CD4-positive, alpha-beta T cell treated with Interleukin-21 for 1 hour (primary cell): ENCODE measurements around the gene NHSL2.
"Not testable (repeated sequence)": the region's sequence is repeated elsewhere in the genome, so short reads cannot be mapped to it uniquely, and the experiment has no call there.

Experiments used
- DNase-seq: peaks from one replicate; pipeline ENCODE4 v3.0.0-alpha.2; 2020

NHSL2 gene

GRCh38 chrX:72133851-72134546 is 223.4 kb downstream of the NHSL2 start:
- no peak for DNase-seq

GRCh38 chrX:72137846-72138495 is 227.3 kb downstream of the NHSL2 start:
- DNase-seq, result no peak

DNA sequence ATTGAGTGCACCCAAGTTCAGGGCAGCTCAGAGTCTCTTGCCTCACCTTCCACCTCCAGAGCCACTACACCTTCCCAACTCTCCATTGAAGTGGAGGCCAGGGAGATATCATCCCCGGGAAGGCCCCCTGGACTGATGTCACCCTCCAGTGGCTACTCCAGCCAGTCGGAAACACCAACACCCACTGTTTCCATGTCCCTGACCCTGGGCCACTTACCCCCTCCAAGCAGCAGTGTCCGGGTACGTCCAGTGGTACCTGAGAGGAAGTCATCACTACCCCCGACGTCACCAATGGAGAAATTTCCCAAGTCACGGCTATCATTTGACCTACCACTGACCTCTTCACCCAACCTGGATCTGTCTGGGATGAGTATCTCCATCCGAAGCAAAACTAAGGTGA is 228.9 kb downstream of the NHSL2 start:
- no peak for DNase-seq

DNA sequence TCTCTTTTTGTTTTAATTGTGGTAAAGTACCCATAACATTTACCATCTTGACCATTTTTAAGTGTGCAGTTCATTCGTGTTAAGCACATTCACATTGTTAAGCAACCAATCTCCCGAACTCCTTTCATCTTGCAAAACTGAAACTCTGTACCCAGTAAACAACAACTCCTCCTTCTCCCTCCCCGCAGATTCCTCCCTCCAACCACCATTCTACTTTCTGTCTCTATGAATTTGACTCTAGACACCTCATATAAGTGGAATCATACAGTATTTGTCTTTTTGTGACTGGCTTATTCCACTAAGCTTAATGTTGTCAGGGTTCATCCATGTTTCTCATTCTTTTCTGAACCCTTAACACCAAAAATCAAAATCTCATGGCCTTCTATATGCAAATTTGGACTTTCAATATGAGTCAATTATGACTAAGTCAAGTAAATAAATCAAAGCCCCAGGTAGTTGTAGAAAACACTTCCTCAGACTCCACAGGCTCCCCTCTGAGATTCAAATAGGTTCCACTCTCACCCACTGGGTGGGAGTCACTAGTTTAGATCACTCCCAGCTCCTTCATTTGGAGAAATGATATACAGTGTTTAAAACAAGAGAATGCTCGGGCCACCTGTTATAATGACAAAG is 230.8 kb downstream of the NHSL2 start:
- DNase-seq, result no peak

DNA sequence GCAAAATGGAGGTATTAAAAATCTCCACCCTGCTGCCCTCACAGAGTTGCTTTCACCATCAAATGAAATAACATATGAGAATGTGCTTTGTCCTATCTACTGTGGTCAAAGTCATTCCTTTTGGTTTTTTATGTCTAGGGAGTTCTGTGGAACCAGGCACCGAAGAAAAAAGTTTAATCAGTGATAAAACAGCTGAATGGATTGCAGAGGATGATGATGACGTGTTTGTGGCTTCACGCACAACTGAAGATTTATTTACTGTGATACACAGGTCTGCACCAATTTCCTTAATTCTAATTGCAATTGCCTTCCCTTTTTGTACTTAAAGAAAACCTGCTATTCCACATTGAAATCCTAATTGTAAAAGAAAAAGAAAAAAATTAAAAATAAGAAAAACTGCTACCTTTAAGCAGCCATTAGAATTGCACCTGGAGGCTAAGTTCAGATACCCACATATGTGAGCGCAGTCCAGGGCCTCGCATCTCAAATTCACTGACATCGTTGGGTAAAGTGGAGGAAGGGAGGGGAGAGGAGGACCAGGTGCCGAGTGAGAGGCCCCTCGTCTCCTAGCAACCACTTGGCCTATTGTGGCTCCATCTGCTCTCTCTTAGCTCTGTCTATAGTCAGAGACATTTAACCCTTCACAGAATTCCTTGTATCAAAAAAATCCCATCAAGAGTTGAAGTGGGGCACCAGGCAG is 231.6 kb downstream of the NHSL2 start:
- DNase-seq, result no peak

DNA sequence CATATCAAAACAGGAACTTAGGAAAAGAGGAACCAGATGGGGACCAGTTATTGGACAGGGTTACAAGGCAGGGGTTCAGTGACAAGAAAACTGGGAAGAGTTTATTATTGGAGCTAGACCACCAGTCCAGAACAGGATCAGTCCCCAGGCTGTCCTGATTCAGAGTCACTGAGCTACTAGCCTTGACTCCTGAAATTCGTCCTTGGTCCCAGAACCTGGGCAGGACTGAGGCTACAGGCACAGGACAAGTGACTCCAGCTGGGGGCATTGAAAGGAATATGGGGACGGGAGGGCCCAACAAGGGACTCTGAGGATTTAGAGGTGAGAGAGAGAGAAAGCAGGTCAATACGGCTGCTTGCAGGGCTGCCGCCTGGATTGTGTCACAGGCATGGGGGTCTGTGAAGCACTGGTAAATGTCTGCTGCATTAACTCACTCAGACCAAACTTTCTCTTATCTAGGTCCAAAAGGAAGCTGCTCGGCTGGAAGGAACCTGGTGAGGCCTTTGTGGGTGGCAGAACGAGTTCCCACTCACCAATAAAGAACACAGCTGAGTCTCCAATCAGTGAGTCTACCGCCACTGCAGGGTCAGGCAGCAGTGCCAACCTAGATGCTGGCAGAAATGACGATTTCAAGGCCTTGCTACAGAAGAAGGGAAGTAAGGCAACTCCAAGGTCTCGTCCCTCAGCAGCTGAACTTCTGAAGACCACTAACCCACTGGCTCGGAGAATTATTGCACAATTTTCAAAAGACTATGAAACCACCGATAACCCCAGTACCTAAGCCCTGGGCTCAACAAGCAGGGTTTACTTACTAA is 232.4 kb downstream of the NHSL2 start:
- no peak for DNase-seq

- no peak for DNase-seq
Measured at GRCh38 chrX:72143609-72143907, 232.9 kb downstream of the NHSL2 start.

DNA sequence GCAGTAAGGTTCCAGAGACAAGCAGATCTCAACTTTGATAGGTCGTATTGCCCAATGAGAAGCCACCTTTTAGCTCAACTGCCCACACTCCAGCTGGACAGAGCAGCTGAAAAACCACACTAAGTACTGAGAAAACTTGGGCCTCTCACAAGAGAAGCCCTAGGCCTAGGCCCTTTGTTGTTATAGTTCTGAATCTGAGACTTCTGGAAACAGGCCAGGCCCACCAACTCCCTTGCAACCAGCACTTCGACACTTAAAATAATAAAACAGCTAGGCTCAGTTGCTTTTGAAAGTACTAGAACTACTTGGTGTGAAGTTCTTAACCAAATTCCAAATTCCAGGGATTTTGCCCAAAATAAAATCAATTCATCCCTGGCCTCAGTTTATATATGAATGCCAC is 234.5 kb downstream of the NHSL2 start:
- no peak for DNase-seq

- DNase-seq, result no peak
Measured at GRCh38 chrX:72146527-72146926, 235.9 kb downstream of the NHSL2 start.

DNA sequence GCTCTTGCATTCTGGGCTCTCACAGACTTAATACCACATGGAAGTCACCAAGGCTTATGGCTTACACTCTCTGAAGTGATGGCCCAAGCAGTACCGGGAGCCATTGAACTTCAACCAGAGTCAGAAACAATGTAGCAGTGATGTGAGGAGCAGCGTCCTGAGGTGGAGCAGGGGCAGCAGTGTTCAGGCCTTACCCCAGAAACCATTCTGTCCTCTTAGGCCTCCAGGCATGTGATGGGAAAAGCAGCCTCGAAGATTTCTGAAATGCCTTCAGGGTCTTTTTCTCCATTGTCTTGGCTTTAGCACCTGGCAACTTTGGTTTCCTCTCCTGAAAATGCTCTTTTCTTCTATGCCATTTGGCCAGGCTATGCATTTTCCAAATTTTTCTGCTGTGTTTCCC is 248.1 kb downstream of the NHSL2 start:
- no peak for DNase-seq

DNA sequence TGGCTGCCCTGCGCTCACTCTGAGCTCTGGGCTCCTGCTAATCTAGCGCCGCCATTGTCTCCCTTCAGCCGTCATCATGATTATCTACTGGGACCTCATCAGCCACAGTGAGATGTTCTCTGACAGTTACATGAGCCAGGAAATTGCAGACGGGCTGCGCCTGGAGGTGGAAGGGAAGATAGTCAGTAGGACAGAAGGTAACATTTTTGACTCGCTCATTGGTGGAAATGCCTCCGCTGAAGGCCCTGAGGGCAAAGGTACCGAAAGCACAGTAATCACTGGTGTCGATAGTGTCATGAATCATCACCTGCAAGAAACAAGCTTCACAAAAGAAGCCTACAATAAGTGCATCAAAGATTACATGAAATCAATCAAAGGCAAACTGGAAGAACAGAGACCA is 249.1 kb downstream of the NHSL2 start:
- no peak for DNase-seq

- no peak for DNase-seq
Measured at GRCh38 chrX:72165551-72165950, 254.9 kb downstream of the NHSL2 start.

- DNase-seq, result peak; percentile 82
Measured at GRCh38 chrX:72169008-72169728, 258.5 kb downstream of the NHSL2 start.

DNA sequence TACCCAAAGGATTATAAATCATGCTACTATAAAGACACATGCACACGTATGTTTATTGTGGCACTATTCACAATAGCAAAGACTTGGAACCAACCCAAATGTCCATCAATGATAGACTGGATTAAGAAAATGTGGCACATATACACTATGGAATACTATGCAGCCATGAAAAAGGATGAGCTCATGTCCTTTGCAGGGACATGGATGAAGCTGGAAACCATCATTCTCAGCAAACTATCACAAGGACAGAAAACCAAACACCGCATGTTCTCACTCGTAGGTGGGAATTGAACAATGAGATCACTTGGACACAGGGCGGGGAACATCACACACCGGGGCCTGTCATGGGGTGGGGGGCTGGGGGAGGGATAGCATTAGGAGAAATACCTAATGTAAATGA is 265.6 kb downstream of the NHSL2 start:
- not testable (repeated sequence) for DNase-seq

- DNase-seq, result no peak
Measured at GRCh38 chrX:72176981-72177380, 266.3 kb downstream of the NHSL2 start.

- DNase-seq, result no peak
Measured at GRCh38 chrX:72180539-72180938, 269.9 kb downstream of the NHSL2 start.

- peak; percentile 91 for DNase-seq
Measured at GRCh38 chrX:72181178-72182125, 270.8 kb downstream of the NHSL2 start, which contains the start of gene PIN4. Gene PIN4 (plus strand): TSS chrX:72181757. CDS start chrX:72181786, 29 bp downstream.

DNA sequence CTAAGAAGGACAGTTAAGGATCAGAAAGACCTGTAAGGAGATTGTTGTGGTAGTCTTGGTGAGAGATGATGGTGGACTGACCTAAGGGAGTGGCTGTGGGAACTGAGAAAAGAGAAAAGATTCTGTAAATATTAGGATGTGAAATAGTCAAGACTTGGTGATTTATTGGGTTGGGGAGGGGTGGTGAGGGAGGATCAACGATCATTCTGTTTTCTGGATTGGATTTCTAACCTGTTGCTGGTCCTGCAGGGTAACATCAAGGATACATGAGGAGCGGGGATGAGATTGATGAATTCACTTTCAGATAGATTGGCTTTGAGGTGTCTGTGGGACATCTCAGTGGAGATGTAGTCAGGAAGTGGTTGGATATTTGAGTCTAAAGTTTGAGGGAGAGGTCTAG is 272.3 kb downstream of the NHSL2 start:
- no peak for DNase-seq

GRCh38 chrX:72201836-72202536 is 291.3 kb downstream of the NHSL2 start:
- no peak for DNase-seq
